GM21528 (cell line): ENCODE data around the gene ECHDC3.

Experiments
- ATAC-seq: cut with Tn5 transposase; IDR thresholded peaks from one replicate; pipeline ENCODE4 v1.9.1; 2021; ENCODE audit warnings: mild to moderate bottlenecking, moderate library complexity; ENCODE audit not compliant: unreplicated experiment, low FRiP score

The ECHDC3 gene

DNA sequence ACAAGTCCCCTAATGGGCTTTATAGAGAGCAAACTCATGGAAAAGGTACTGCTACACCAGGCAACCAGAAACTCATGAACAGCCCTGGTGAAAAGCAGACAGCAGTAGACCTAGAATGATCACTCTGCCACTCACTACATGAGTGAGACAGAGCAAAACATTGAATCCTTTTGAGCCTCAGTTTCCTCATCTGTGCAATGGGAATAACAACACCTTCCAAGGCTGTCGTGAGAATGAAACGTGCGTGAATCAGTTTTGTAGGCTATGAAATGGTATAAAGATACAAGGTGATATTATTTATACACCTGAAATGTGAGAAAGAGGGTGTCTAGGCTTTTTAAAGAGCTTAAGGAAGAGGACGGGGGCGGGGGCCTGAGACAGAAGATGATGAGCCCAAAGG, 66.6 kb downstream of the ECHDC3 start:
- no peak for ATAC-seq

GRCh38 chr10:11810313-11810766, 68.2 kb downstream of the ECHDC3 start:
- ATAC-seq: no peak

- ATAC-seq: no peak
These were observed 68.8 kb downstream of the ECHDC3 start for GRCh38 chr10:11810973-11811372.

- no peak for ATAC-seq
These were observed 71.0 kb downstream of the ECHDC3 start for GRCh38 chr10:11813177-11813576.
